Measurements from ENCODE around the gene ATAD3A.
"Not testable (repeated sequence)": the region's sequence is repeated elsewhere in the genome, so short reads cannot be mapped to it uniquely, and the experiment has no call there.

Gene ATAD3A

DNA sequence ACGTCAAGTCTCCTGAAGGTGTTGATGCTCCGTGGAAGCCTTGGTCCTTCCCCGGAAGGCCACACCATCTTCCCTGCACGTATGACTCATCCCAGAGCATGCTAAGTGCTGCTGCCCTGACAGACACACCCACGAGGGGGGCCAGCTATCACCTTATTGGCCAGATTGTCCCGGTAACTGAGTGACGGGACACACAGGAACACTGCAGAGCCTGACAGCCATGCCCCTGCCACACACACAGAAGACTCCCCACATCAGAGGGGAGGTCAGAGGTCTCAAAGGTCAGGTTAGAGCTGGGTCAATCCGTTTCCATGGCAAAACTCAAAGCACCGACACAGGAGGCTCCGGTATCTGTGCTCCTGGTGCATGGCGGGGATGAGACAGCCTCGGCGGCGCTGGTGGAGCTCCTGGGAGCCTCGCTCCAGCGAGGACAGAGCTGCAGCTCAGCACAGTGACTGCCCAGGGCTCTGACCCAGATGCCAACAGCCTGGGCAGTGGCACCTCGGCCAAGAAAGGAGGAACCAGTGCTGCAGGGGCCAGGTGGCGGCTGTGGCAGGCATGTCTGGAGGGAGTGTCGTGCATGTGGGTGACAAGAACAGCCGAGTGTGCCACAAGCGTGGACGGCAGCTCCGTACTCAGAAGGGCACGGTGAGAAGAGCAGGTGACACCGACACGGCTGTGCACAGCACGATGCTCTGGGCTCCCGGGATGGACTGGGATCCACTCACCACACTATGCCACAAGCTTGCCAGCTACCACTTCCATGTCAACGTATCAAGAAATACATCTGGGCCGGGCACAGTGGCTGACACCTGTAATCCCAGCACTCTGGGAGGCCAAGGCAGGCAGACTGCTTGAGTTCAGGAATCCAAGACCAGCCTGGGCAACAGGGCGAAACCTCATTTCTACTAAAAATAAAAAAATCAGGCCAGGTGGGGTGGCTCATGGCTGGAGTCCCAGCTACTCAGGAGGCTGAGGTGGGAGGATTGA lies 43.3 kb downstream of the ATAD3A start:
- DNase-seq (ENCODE audit: low read depth, low spot score): peak; percentile 79

DNA sequence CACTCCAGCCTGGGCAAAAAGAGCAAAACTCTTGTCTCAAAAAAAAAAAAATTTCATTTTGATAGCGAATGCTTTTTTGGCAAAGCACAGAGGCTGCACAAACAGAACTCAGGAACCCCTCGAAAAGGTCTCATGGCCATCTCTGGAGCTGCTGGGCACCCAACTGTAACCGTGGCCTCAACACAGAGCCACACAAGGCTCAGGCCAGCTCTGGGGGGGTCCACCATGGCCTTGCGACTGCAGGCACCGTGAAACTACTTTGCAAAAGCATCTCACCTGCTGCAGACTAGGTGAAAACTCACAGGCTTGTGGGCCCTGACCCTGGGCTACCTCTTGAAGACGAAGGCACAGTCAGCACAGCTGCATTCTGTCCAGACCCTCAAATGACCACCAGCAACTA lies 44.5 kb downstream of the ATAD3A start:
- no peak for DNase-seq (ENCODE audit: low read depth, low spot score)

DNA sequence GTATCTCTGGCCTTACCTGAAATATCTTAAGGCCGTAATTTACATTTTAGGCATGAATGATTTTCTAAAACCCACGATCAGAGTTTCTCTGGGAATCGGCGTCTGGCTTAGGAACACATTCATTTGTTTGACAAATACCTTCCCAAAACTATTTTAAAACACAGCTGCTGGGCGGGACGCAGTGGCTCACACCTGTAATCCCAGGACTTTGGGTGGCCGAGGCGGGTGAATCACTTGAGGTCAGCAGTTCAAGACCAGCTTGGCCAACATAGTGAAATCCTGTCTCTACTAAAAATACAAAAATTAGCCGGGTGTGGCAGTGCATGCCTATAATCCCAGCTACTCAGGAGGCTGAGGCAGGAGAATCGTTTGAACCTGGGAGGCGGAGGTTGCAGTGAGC lies 45.0 kb downstream of the ATAD3A start:
- not testable (repeated sequence) for DNase-seq (ENCODE audit: low read depth, low spot score)

DNA sequence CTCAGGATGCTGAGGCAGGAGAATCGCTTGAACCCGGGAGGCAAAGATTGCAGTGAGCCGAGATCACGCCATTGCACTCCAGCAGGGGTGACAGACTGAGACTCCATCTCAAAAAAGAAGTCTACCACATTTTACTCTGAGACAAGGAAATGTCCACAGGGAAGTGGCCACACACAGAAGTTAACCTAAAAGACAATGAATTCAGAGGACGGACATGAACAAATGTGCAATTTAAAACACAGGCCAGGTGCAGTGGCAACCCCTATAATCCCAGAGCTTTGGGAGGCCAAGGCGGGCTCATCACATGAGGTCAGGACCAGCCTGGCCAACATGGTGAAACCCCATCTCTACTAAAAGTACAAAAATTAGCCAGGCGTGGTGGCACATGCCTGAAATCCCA lies 45.7 kb downstream of the ATAD3A start:
- DNase-seq (ENCODE audit: low read depth, low spot score): not testable (repeated sequence)

DNA sequence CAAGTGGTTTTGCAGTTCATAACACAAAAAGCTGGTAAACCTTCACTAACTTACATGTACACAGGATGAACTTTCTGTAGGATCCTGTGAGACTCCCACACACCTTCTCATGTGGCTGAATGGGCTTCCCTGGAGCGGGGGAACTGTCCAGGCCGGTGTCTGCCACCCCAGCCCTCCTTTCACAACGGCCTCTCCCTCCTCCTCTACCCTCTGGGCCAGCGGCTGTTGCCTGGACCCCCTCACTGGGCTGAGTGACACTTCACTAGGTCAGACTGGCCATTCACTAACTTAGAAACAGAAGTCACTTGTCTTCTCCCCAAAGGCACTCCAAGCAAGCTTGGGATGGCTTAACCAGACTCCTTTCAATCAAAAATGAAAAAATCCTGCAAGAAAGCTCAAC lies 46.6 kb downstream of the ATAD3A start:
- no peak for DNase-seq (ENCODE audit: low read depth, low spot score)

DNA sequence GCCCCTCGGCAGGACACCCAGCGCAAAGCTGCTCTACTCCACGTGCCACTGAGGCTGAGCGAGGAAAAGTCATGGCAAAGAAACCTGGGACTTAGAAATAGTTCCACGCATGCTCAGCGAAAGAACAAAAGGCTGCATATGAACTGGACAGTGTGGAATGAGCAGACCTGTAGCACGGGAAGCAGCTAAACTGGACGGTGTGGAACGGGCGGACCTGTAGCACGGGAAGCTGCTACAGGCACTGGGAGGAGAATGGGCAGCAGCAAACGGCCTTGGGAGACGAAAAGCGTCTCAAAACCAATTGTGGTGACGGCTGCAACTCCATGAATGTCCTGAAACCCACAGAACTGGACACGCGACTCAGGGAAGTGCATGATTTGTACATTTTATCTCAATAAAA lies 47.1 kb downstream of the ATAD3A start:
- no peak for DNase-seq (ENCODE audit: low read depth, low spot score)

DNA sequence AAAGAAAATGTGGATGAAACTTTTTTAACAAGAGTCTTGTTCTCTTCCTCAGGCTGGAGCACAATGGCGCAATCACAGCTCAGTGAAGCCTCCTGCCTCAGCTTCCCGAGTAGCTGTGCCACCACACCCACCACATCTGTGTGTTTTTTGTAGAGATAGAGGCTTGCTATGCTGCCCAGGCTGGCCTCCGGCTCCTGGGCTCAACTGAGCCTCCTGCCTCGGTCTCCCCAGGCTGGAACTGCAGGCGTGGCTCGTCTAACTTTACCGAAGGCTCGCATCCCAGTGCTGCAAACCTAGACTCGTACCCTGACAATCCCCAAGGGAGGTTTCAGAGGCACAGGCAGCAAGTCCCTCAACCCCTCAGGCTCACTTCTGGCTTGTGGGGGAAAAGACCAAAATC lies 48.2 kb downstream of the ATAD3A start:
- no peak for DNase-seq (ENCODE audit: low read depth, low spot score)

DNA sequence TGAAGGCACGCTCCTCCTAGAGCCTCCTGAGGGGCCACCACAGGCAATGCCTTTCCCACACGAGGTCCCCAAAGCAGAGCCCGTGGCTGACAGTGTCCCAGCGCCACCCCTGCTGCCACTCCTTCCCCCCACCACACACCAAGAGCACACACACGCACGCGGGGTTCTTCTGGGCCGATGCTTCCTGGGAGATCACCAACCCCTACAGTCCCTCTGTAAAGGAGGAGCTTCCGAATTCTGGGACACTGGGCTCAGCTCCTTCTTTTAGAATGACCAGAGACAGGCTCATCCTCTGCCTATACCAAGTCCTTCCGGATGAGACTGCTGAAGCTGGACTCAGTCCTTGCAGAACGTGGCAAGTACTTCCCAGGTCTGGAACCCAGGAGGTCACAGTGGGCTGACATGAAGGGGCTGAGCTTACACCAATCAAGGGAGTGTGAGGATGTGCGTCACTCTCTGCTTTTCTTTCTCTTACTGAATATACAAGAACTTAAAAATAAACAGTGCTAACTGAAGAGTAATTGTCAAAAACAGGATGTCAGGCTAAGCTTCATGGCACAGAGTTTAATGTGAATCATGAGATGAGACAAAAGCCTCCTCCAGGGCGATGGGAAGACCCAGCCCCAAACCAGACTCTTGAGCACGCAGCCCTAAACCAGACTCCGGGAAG lies 50.0 kb downstream of the ATAD3A start:
- no peak for DNase-seq (ENCODE audit: low read depth, low spot score)

DNA sequence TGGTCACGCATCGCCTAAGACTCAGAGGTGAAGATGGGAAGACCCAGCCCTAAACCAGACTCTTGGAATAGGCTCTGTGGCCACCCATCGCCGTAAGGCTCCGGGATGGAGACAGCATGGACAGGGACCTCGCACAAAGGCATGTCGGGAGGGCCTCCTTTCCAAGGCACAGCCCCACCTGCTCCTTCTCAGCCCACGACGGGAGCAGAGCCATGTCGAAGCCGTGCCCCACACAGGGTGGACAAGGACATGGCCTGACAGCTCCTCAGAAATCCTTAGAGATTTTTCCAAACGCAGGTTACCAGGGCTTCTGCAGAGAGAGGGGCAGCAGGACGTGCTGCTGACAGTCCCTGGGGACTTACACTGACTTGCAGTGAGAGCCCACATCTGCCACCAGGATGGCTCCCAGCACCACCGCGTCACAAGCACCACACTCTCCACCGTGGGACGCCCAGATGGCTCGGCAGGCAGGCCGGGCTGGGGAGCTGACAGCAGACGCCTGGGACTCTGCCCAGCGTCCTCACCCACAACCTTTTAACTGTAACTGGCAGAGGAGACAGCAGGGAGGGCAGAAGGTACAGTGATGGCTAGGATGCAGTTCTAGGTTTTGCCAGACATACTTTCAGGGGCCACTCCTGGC lies 50.7 kb downstream of the ATAD3A start:
- no peak for DNase-seq (ENCODE audit: low read depth, low spot score)

DNA sequence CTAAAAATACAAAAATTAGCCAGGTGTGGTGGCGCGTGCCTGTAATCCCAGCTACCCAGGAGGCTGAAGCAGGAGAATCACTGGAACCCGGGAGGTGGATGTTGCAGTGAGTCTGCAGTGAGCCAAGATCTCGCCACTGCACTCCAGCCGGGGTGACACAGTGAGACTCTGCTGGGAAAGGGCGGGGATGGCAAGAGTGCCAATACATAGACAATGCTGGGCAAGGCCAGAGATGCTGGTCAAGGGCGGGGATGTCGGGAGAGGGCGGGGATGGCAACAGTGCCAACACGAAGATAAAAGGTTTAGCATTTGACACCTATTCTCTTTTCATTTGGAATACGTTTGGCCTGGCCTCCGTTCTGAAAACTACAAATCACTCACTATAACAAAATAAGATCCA lies 51.7 kb downstream of the ATAD3A start:
- no peak for DNase-seq (ENCODE audit: low read depth, low spot score)

DNA sequence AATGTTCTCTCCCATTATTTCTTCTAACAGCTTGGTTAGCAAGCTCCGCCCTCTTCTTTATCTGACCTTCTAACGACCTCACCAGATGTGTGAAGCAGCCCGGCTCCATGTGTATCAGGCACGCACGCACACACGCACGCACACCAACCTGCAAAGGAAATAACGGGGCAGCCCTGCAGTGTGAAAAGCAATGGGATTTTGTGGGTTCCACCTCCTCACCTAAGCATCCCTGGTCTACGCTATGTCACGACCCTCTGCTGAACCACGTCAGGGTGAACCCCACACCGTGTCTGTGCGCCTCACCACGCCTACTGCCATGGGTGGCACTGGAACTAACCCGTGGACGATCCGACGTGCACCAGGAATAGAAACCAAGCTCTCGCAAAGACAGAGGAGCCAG lies 52.3 kb downstream of the ATAD3A start:
- DNase-seq (ENCODE audit: low read depth, low spot score): no peak

DNA sequence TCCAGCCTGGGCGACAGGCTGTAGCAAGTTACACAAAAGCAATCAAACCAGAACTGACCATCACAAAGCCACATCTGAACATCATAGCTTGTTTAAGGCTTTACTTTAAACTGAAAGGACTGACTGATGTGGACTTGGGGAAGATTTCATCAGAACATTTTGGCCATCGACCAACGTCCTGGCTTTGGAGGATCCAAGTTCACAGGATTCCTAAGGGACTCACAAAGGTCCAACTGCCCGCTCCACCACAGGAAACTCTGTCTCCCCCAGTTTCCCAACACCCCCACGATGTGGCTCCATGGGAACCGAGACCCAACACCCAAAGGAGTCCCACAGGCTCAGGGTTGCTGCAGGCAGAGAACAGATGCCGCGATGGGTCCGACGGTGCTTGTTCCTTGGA lies 53.4 kb downstream of the ATAD3A start:
- DNase-seq (ENCODE audit: low read depth, low spot score): no peak

DNA sequence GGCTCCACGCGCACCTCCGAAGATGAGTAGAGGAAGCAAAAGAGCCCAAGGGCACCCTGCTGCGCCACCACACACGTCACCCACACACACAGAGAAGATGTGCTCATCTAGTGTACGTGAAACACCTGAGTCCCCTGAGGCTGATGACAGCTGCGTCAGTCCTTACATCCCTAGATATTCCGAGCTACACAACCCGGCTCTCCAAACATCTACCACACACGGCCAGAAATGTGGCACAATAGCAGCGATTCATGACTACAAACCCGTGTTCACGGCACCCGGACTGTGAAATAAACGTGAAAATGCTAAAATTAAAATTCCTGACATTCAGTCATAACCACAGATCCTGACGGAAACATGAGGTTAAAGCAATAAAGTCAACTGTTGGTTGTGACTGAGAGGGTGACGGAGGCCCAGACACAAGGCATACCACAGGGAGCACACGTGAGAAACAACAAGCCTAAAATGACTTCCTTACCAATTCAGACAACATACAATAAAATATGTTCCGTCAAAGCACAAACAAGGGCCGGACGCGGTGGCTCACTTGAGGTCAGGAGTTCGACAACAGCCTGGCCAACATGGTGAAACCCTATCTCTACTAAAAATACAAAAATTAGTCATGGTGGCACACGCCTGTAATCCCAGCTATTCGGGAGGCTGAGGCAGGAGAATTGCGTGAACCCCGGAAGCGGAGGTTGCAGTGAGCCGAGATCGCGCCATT lies 55.4 kb downstream of the ATAD3A start:
- DNase-seq (ENCODE audit: low read depth, low spot score): no peak

DNA sequence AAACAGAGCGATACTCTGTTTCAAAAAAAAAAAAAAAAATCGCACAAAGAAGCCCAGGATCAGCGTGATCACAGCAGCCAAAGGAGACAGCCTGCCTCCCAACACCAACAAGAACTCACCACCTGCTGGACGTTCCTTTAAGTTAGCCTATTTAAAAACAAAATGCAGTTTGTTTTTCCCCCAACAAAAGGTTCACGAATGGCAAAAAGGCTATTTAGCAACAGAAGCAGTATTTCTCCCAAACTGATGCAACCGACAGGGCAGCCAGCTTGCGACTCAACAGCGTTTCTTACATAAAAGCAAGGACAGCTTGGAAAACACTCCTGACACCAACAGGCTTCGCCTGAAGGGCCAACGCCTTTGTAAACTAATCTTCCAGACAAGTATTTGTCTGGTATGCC lies 55.9 kb downstream of the ATAD3A start:
- DNase-seq (ENCODE audit: low read depth, low spot score): no peak

DNA sequence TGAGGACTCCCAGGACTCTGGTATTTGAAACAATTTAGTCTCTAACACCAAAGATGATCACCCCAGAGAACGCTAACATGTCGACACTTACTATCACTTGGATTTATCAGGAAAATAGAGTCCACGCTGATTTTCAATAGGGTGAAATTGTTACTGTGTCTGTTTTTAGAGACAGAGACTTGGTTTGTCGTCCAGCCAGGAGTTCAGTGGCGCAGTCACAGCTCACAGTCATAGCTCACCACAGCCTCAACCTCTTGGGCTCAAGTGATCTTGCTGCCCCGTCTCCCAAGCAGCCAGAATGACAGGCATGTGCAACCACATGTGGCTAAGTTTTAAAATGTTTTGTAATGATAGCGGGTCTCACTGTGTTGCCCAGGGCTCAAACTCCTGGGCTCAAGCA lies 57.4 kb downstream of the ATAD3A start:
- DNase-seq (ENCODE audit: low read depth, low spot score): peak; percentile 35

DNA sequence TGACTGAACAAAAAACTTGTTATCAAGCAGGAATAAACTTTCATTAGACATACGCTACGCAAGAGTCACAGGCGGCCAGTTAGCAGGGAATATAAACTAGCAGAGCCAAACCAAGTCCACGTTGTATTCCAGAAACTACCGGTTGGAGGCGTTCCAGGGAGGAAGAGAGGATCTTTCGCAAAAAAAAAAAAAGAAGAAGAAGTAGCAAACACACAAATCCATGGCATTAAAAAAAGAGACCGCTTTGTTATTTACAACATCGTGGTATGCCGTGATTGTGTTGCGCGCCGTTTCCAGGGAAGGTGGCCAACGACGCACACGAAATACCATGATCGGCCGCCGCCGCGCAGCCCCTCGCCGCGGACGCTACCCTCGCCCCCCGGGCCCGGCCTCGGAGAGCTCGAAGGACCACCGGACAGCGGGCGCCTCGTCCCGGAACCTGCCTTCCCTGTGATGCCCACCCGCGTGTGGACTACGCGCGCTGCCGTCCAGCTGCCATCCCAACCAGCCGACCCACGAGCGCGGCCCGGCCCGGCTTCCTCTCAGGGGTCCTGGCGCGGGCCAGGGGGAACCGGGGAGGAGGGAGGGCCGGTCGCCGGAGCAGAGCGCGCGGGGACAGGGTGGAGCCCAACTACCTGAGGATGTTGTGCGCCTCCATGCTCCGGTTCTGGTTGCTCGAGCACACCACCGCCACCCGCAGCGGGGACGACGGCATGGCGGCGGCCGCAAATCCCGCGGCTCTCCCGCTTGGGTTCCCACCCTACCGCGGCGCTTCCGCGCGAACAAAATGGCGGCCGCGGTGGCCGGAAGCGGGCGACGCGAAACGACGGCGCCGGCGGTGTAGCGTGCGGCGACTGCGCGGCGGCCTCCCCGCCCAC lies 62.1 kb downstream of the ATAD3A start:
- DNase-seq (ENCODE audit: low read depth, low spot score): peak; percentile 72

DNA sequence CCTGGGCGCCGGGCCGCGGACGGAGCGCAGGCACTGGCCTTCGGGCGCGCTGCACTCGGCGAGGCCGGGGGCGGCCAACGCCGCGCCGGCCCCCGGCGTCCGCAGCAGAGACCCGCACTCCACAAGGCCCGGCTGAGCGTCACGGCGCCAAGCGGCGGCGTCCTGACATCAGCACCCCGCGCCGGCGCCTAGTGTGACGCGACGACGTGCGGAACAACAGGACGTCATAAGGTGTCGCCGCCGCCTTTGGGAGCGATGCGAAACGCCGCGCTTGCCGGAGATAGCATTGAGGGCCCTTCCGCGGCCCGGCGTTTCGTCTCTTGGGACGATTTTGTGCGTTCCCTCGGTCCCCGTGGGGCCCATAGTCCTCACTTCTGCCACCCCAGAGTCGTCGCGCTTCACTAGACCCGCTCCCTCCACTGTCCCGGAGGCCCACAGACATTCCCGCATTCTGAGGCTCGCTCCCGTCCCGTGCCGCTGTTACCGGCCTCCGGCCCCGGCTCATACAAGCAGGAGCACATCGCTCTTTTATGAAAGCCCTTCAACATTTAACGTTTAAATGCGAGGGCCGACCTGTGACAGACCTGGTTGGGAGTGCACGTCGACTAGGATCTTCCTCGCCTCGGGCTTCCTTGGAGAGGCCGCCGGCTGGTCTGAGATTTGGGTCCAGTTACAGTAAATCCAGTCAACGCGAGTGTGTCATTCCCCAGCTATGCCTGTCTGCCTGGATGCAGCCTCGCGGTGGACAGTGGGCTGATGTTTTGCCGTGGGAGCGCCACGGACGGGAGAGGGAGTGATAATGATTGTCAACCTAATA lies 63.0 kb downstream of the ATAD3A start, which contains the start of gene SSU72:
SSU72 (minus strand) TSS at position 143 of the 817 bp plus-strand sequence. CDS start 306 bp downstream, outside the sequence.
- peak; percentile 98 for DNase-seq (ENCODE audit: low read depth, low spot score)

DNA sequence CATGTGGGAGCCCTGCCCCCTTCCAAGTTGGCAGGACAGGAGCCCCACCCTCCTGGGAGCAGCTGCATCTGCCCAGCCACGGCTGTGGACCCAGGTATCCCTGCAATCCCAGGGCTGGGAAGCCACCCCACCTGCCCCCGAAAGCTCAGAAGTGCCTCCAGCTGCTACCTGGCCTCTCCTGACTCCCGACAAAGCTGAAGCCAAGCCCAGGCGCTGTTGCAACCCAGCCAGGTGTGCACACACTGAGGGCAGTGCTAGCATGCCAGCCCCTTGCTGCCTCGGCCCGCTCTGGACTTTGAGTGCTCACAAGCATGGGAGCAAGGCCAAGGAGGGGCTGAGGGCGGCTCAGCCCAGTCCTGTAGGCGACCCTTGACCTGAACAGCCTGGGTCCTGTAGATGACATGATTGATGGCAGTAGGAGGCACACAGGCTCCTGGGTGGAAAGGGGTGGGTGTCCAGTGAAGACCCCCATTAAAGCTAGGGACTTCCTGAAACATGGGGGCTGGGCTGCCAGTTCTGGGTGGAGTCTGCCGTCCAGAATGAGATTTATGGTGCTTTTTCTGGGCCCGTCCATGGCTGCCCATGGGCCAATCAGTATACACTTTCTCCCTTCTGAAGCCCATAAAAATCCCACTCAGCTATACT lies 65.5 kb downstream of the ATAD3A start:
- DNase-seq (ENCODE audit: low read depth, low spot score): no peak

DNA sequence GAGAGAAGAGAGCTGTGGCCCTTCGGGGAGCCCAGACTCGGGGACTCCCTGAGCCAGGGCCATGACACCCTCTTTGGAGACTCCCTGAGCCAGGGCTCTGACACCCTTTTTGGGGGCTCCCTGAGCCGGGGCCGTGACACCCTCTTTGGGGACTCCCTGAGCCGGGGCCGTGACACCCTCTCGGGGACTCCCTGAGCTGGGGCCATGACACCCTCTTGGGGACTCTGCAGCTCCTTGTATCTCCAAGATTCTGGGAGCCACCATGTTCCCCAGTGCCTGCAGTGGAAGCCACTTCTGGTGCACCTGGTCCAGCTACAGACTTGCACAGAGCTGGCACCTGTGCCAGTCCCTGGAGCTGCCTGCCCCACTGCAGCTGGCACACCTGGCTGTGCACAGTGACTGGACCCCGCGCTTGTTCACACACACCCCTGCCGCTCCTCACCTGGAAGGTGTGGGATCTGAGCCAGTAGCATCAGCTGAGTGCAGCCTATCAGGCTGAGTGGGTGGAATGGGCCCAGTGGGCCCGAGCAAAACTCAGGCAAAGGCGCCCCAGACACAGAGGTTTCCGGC lies 66.5 kb downstream of the ATAD3A start:
- DNase-seq (ENCODE audit: low read depth, low spot score): no peak
